HEK293 (cell line): ENCODE measurements around the gene NT5C2.

Experiments
- CTCF ChIA-PET: fragments of 350-600 bp; formaldehyde crosslinking; extraction: SDS; loops from one replicate; lab custom pipeline; 2021; ENCODE audit warnings: antibody characterized with exemption; lab: Yijun Ruan, JAX
- POLR2A ChIA-PET: fragments of 300-600 bp; formaldehyde crosslinking; extraction: SDS; loops from one replicate; lab custom pipeline; 2020; ENCODE audit warnings: antibody characterized with exemption, inconsistent platforms; lab: Yijun Ruan, JAX
- H3K27ac ChIP-seq: fragments of 200-500 bp; sonication (Bioruptor generic); 2 replicates; pipeline ENCODE4 v1.5.1; 2014; ENCODE audit warnings: low read depth, low read length, control low read depth, inconsistent platforms; ENCODE audit errors: extremely low read depth
- H3K36me3 ChIP-seq, 2 experiments: fragments of 200-500 bp in 1 of 2; sonication (Bioruptor generic) in 1 of 2; 1 replicate in 1 of 2; 2 replicates in 1 of 2; pipeline ENCODE4 v1.5.1; 2014 to 2017; ENCODE audit warnings: inconsistent platforms in 2 of 2, low read length in 2 of 2; ENCODE audit not compliant: control insufficient read depth in 2 of 2, insufficient read depth in 1 of 2
- H3K4me1 ChIP-seq: fragments of 200-500 bp; sonication (Bioruptor generic); 2 replicates; pipeline ENCODE4 v1.5.1; 2014; ENCODE audit warnings: mild to moderate bottlenecking, low read length, inconsistent platforms; ENCODE audit not compliant: control insufficient read depth, insufficient read depth
- H3K4me3 ChIP-seq: 2 replicates; pipeline ENCODE4 v1.5.1; 2011; ENCODE audit warnings: low read depth, mild to moderate bottlenecking, control low read depth, low read length, moderate library complexity
- H3K9me3 ChIP-seq: fragments of 200-500 bp; sonication (Bioruptor generic); 2 replicates; pipeline ENCODE4 v1.5.1; 2014; ENCODE audit warnings: low read depth, low read length, inconsistent platforms; ENCODE audit not compliant: control insufficient read depth, insufficient read depth
- BCL11A ChIP-seq: fragments of 450-650 bp; formaldehyde crosslinking; IDR thresholded peaks from 2 replicates; pipeline ENCODE4 v1.5.1; 2016; ENCODE audit warnings: low read depth, missing biosample characterization, missing genetic modification characterization
- KLF1 ChIP-seq: fragments of 450-650 bp; formaldehyde crosslinking; IDR thresholded peaks from 2 replicates; pipeline ENCODE4 v1.5.1; 2016; ENCODE audit warnings: missing biosample characterization, missing genetic modification characterization
- OSR2 ChIP-seq: fragments of 450-650 bp; formaldehyde crosslinking; IDR thresholded peaks from 2 replicates; pipeline ENCODE4 v1.5.1; 2016; ENCODE audit warnings: missing biosample characterization, missing genetic modification characterization
- ZNF214 ChIP-seq: fragments of 450-650 bp; formaldehyde crosslinking; IDR thresholded peaks from 2 replicates; pipeline ENCODE4 v1.5.1; 2017; ENCODE audit warnings: missing biosample characterization, mild to moderate bottlenecking, missing genetic modification characterization, borderline replicate concordance
- ZNF341 ChIP-seq: fragments of 450-650 bp; formaldehyde crosslinking; IDR thresholded peaks from 2 replicates; pipeline ENCODE4; 2016; ENCODE audit warnings: low read depth, missing biosample characterization, missing genetic modification characterization
- ZNF350 ChIP-seq: fragments of 450-650 bp; formaldehyde crosslinking; IDR thresholded peaks from 2 replicates; pipeline ENCODE4 v1.5.0; 2017; ENCODE audit warnings: missing biosample characterization, mild to moderate bottlenecking, missing genetic modification characterization
- ZNF514 ChIP-seq: fragments of 450-650 bp; formaldehyde crosslinking; IDR thresholded peaks from 2 replicates; pipeline ENCODE4 v1.5.1; 2016; ENCODE audit warnings: missing biosample characterization, missing genetic modification characterization
- ZNF600 ChIP-seq: fragments of 450-650 bp; formaldehyde crosslinking; IDR thresholded peaks from 2 replicates; pipeline ENCODE4 v1.5.1; 2016; ENCODE audit warnings: missing biosample characterization, missing genetic modification characterization
- ZNF777 ChIP-seq: fragments of 450-650 bp; formaldehyde crosslinking; IDR thresholded peaks from 2 replicates; pipeline ENCODE4 v1.5.1; 2017; ENCODE audit warnings: missing biosample characterization, missing genetic modification characterization, borderline replicate concordance
- TF ChIP-seq, protein P1 (sequence below): IDR thresholded peaks from 2 replicates; pipeline ENCODE4 v1.6.1; 2011; ENCODE audit warnings: mild to moderate bottlenecking, low read depth, low read length, borderline replicate concordance

NT5C2 gene

DNA sequence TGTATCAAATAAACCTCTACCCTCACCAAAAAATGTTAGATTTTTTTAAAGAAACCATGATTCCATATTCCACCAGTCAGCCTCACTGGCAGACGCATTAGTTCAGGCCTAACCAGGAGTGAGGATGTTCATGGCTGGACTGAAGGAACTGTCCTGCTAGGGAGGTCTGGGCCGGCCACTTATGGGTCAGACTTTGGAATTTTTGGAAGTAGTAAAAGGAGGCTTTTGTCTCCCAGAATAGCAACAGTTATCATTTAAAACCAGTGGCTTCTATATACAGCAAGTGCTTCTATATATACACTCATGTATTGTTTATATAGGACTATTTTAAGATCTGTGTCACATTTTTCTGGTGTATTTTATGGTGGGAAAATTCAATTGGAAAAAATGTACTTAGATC, 154.5 kb downstream of the NT5C2 start:
- Histone ChIP-seq H3K9me3 (no peaks in the 10 kb centered on the region), H3K27ac (no peak overlapping the region), H3K36me3 (no peaks in the 10 kb centered on the region), H3K4me1 (no peaks in the 10 kb centered on the region), H3K4me3 (no peak overlapping the region)
- TF ChIP-seq BCL11A = no peak
- no peak for TF ChIP-seq ZNF214 (tag by site-specific recombination)
- no peak for TF ChIP-seq ZNF350 (tag by site-specific recombination)
- TF ChIP-seq ZNF514 (tag by site-specific recombination) = no peak
- no peak for TF ChIP-seq KLF1 (tag by site-specific recombination)
- TF ChIP-seq, protein P1, sequence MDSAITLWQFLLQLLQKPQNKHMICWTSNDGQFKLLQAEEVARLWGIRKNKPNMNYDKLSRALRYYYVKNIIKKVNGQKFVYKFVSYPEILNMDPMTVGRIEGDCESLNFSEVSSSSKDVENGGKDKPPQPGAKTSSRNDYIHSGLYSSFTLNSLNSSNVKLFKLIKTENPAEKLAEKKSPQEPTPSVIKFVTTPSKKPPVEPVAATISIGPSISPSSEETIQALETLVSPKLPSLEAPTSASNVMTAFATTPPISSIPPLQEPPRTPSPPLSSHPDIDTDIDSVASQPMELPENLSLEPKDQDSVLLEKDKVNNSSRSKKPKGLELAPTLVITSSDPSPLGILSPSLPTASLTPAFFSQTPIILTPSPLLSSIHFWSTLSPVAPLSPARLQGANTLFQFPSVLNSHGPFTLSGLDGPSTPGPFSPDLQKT = no peak
- no peak for TF ChIP-seq OSR2 (tag by site-specific recombination)
- no peak for TF ChIP-seq ZNF600 (tag by site-specific recombination)
- no peak for TF ChIP-seq ZNF341 (tag by site-specific recombination)
- no peak for TF ChIP-seq ZNF777 (tag by site-specific recombination)
- ChIA-PET CTCF (no interaction called here), POLR2A (no interaction called here)
